T-helper 2 cell treated with Interferon-gamma antibody and Interleukin-4, amounts not matched to agents 5 μg/mL and 100 μg/mL, for 36 hours (primary cell): Measurements from ENCODE around the gene TPH1.
A peak's percentile ranks its signal among the peaks of the same experiment; 100 is the strongest.
"Not testable (repeated sequence)": the region's sequence is repeated elsewhere in the genome, so short reads cannot be mapped to it uniquely, and the experiment has no call there.

Source experiments
- DNase-seq: peaks from one replicate; pipeline ENCODE4 v3.0.0; 2021; ENCODE audit warnings: low spot score
- H3K27ac Mint-ChIP-seq: one replicate; pipeline ENCODE4 v1.8.0; 2021; ENCODE audit warnings: mild to moderate bottlenecking, mixed read lengths
- H3K27me3 Mint-ChIP-seq: one replicate; pipeline ENCODE4 v1.8.0; 2021; ENCODE audit warnings: low read depth, mixed read lengths
- H3K36me3 Mint-ChIP-seq: one replicate; pipeline ENCODE4 v1.8.0; 2021; ENCODE audit warnings: low read depth, mixed read lengths
- H3K4me1 Mint-ChIP-seq: one replicate; pipeline ENCODE4 v1.8.0; 2021; ENCODE audit warnings: low read depth, mixed read lengths
- H3K4me3 Mint-ChIP-seq: one replicate; pipeline ENCODE4 v1.8.0; 2022; ENCODE audit warnings: mild to moderate bottlenecking, moderate library complexity, mixed read lengths
- H3K9me3 Mint-ChIP-seq: one replicate; pipeline ENCODE4 v1.8.0; 2021; ENCODE audit warnings: mixed read lengths

The TPH1 gene

GRCh38 chr11:18012906-18013781, 32.9 kb downstream of the TPH1 start, which contains the start of gene SERGEF:
Gene SERGEF, minus strand, starts transcription at chr11:18013047. Its CDS starts 37 bp downstream, at chr11:18013010.
- no peaks in the 10 kb centered on the region for H3K9me3 Mint-ChIP-seq
- H3K27ac Mint-ChIP-seq: peak within 1 kb of the TSS; percentile 98
- H3K4me1 Mint-ChIP-seq: peaks cover 31% of the 10 kb centered on the region
- no peaks in the 10 kb centered on the region for H3K27me3 Mint-ChIP-seq
- DNase-seq: peak; percentile 95
- peaks cover 4% of the 10 kb centered on the region for H3K36me3 Mint-ChIP-seq
- peak within 1 kb of the TSS; percentile 97 for H3K4me3 Mint-ChIP-seq

- DNase-seq: peak; percentile 10
- Mint-ChIP-seq H3K27me3 (no peaks in the 10 kb centered on the region), H3K4me3 (peak overlapping the region; percentile 89), H3K27ac (peak overlapping the region; percentile 85), H3K36me3 (peaks cover 4% of the 10 kb centered on the region), H3K4me1 (peaks cover 31% of the 10 kb centered on the region), H3K9me3 (no peaks in the 10 kb centered on the region)
Measured at GRCh38 chr11:18012122-18012905, 33.8 kb downstream of the TPH1 start.

- no peaks in the 10 kb centered on the region for H3K27me3 Mint-ChIP-seq
- peak overlapping the region; percentile 85 for H3K27ac Mint-ChIP-seq
- no peaks in the 10 kb centered on the region for H3K9me3 Mint-ChIP-seq
- H3K4me1 Mint-ChIP-seq: peaks cover 31% of the 10 kb centered on the region
- H3K36me3 Mint-ChIP-seq: peaks cover 6% of the 10 kb centered on the region
- no peak for DNase-seq
- H3K4me3 Mint-ChIP-seq: peak overlapping the region; percentile 89
Measured at GRCh38 chr11:18011633-18012032, 34.4 kb downstream of the TPH1 start.

GRCh38 chr11:18010977-18011586, 35.0 kb downstream of the TPH1 start:
- Mint-ChIP-seq H3K27me3 (no peaks in the 10 kb centered on the region), H3K9me3 (no peaks in the 10 kb centered on the region), H3K4me1 (peaks cover 31% of the 10 kb centered on the region), H3K27ac (no peak overlapping the region), H3K36me3 (peaks cover 9% of the 10 kb centered on the region), H3K4me3 (peak overlapping the region; percentile 89)
- no peak for DNase-seq

- H3K27me3 Mint-ChIP-seq: no peaks in the 10 kb centered on the region
- no peak overlapping the region for H3K4me3 Mint-ChIP-seq
- no peaks in the 10 kb centered on the region for H3K9me3 Mint-ChIP-seq
- DNase-seq: no peak
- peaks cover 31% of the 10 kb centered on the region for H3K4me1 Mint-ChIP-seq
- H3K36me3 Mint-ChIP-seq: peaks cover 11% of the 10 kb centered on the region
- H3K27ac Mint-ChIP-seq: no peak overlapping the region
Measured at GRCh38 chr11:18010121-18010670, 35.9 kb downstream of the TPH1 start.

GRCh38 chr11:18005376-18006129, 40.5 kb downstream of the TPH1 start:
- Mint-ChIP-seq H3K27ac (no peak overlapping the region), H3K36me3 (peaks cover 23% of the 10 kb centered on the region), H3K4me3 (no peak overlapping the region), H3K9me3 (no peaks in the 10 kb centered on the region), H3K27me3 (no peaks in the 10 kb centered on the region), H3K4me1 (peaks cover 2% of the 10 kb centered on the region)
- no peak for DNase-seq

GRCh38 chr11:18001191-18001590, 44.9 kb downstream of the TPH1 start:
- no peaks in the 10 kb centered on the region for H3K27me3 Mint-ChIP-seq
- peaks cover 3% of the 10 kb centered on the region for H3K4me1 Mint-ChIP-seq
- no peak overlapping the region for H3K27ac Mint-ChIP-seq
- no peaks in the 10 kb centered on the region for H3K9me3 Mint-ChIP-seq
- DNase-seq: no peak
- H3K36me3 Mint-ChIP-seq: peaks cover 32% of the 10 kb centered on the region
- no peak overlapping the region for H3K4me3 Mint-ChIP-seq

GRCh38 chr11:18000760-18001159, 45.3 kb downstream of the TPH1 start:
- no peak overlapping the region for H3K4me3 Mint-ChIP-seq
- no peak for DNase-seq
- peaks cover 35% of the 10 kb centered on the region for H3K36me3 Mint-ChIP-seq
- peaks cover 3% of the 10 kb centered on the region for H3K4me1 Mint-ChIP-seq
- no peaks in the 10 kb centered on the region for H3K27me3 Mint-ChIP-seq
- H3K27ac Mint-ChIP-seq: no peak overlapping the region
- no peaks in the 10 kb centered on the region for H3K9me3 Mint-ChIP-seq

GRCh38 chr11:18000128-18000527, 45.9 kb downstream of the TPH1 start:
- H3K27ac Mint-ChIP-seq, H3K4me1 Mint-ChIP-seq, H3K4me3 Mint-ChIP-seq, H3K27me3 Mint-ChIP-seq, H3K9me3 Mint-ChIP-seq, DNase-seq: not testable (repeated sequence)
- peaks cover 35% of the 10 kb centered on the region for H3K36me3 Mint-ChIP-seq
